HG03045 (cell line): ENCODE data around the gene RETREG1.
"Not testable (repeated sequence)": the region's sequence is repeated elsewhere in the genome, so short reads cannot be mapped to it uniquely, and the experiment has no call there.

Source experiments
- ATAC-seq: cut with Tn5 transposase; IDR thresholded peaks from one replicate; pipeline ENCODE4 v1.9.1; 2021; ENCODE audit warnings: mild to moderate bottlenecking, moderate library complexity; ENCODE audit not compliant: unreplicated experiment

The RETREG1 gene

DNA sequence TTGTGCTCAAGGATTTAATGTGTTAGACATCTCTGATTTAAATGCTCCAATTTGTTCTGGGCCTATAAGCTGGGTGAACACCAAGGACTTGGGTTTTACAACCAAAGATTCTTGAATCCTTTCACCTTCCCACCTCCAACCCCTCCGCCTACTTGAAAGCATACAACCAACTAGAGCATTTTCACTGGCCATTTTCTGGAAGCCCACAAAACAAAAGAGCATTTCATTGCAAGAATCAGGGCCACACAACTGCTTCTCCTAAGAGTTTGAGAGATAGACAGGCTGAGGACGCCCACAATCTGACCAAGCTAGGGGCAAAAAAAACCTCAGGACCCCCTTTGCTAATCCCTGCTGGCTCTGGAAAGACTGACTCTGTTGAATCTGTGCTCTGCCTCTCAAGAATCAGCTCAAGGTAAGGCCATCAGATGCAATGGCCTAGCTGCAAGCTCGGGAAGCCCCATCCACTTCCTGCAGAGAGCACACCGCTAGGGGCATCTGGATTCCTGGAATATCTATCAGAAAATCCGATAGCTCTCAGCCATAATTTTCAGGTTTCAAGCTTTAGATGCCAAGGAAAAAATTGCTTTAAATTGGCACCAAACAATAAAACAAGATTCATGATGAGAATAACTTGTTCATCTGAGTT lies 57.7 kb downstream of the RETREG1 start:
- ATAC-seq = no peak

DNA sequence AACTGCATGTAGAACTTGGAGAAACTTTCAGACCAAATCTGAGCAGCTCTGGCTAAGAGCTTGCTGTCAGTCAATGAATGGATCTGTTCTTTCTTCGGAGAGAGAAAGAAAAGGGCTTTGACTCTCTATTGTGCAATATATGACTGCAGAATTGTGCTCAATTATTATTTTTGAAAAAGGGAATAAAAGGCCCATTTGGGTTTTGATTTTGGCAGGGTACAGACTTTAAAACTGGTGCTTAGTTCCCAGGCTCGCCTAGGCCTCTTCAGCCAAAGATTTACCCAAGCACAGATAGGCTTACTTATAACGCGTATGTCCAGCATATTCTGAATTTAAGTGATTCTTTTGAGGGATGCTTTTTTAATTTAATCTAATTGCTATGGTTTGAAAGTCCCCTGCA lies 59.3 kb downstream of the RETREG1 start:
- ATAC-seq = no peak

- ATAC-seq = no peak
Measured at GRCh38 chr5:16554110-16554509, 62.7 kb downstream of the RETREG1 start.

DNA sequence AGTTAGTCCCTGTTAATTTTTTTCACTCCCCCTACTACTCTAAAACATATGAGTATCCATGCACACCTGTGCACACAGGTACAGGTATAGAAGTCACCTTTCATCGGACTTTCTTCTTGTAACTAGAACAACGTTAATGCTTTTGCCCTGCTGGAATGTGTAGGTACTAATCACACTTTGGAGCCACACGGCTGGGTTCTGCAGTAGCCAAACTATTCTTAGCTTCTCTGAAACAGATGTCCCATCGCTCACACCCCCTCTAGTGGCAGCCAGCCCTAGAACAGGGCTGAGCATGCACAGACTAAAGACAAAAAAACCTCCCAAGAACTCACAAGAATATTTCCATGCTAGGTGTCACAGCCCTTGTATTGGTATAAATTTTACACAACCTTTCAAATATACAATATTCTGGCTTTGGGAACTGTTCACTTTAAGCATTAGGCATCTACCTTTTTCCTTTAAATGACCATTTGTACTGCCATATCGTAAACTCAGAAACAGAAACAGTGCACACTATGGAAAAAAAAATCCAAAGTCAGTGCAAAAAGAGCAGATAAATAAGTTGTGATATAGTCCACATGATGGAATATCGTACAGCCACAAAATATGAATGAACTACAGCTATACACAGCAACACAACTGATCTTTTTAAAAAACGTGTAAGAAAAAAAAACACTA lies 64.0 kb downstream of the RETREG1 start:
- peak; percentile 93 for ATAC-seq

DNA sequence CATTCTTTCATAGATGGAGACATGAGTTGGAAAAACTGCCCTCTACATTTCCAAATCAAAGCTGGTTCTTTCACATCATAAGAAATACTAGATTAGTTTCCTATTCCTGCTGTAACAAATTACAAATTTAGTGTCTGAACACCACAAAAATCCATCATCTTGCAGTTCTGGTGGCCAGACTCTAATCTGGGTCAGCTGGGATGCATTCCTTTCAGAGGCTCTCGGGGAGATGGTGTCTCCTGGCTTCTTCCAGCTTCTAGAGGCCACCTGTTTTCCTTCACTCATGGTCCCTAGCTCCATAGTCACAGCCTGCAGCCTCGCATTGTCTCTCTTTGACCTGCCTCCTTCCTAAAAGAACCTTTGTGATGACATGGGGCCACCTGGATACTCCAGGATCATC lies 65.2 kb downstream of the RETREG1 start:
- no peak for ATAC-seq

GRCh38 chr5:16550316-16550952 lies 66.4 kb downstream of the RETREG1 start:
- peak; percentile 53 for ATAC-seq

- no peak for ATAC-seq
Measured at GRCh38 chr5:16549491-16550206, 67.1 kb downstream of the RETREG1 start.

- no peak for ATAC-seq
Measured at GRCh38 chr5:16548812-16549211, 68.0 kb downstream of the RETREG1 start.

- ATAC-seq = no peak
Measured at GRCh38 chr5:16548115-16548514, 68.7 kb downstream of the RETREG1 start.

- ATAC-seq = no peak
Measured at GRCh38 chr5:16547200-16547842, 69.5 kb downstream of the RETREG1 start.

- no peak for ATAC-seq
Measured at GRCh38 chr5:16546732-16547131, 70.1 kb downstream of the RETREG1 start.

- no peak for ATAC-seq
Measured at GRCh38 chr5:16544607-16545374, 72.0 kb downstream of the RETREG1 start.

- ATAC-seq = not testable (repeated sequence)
Measured at GRCh38 chr5:16543206-16543605, 73.6 kb downstream of the RETREG1 start.

DNA sequence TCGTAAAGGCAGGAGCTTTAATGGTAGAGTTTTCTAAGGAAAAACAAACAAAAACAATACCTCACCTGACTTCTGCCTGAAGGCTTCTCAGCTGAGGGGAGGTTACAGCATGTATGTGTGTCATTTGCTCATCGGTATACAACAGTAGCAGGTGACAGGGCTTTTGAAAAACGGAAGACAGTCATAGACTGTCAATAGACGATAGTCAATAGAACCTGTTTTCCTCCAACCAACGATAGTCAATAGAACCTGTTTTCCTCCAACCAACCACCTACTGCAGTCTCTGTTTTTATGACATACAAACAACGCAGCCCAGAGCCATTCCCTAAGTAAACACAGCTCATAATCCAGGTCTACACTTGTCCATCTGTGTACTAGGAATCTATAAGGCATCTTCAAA lies 74.6 kb downstream of the RETREG1 start:
- ATAC-seq = no peak

DNA sequence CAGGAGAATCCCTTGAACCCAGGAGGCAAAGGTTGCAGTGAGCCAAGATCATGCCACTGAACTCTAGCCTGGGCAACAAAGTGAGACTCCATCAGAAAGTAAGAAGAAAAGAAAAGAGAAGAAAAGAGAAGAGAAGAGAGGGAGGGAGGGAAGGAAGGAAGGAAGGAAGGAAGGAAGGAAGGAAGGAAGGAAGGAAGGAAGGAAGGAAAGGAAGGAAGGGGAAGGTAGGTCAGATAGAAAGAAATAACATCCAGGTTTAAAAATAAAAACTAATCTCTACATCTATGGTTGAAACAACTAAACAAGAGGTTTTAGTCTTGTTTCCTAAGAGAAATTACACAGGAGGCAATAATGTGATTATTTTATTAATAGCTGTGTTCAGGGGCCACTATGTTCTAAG lies 75.2 kb downstream of the RETREG1 start:
- not testable (repeated sequence) for ATAC-seq

DNA sequence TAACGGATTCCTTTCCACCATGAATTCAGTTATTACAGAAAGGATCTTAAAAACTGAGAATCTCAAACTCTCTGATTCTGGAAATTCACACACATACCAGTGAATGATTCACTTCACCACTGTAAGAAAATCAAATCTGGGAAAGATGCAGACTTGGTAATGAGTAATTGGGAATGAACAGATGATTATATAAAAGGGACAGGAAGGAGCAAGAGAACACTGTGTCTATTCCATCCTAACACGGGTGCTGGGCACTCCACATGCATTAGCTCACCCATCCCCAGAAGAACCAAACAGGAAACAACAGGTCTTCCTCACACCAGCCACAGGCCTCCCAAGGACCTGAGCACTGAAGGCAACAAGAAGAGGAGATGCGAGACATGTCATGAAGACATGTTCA lies 76.4 kb downstream of the RETREG1 start:
- no peak for ATAC-seq

DNA sequence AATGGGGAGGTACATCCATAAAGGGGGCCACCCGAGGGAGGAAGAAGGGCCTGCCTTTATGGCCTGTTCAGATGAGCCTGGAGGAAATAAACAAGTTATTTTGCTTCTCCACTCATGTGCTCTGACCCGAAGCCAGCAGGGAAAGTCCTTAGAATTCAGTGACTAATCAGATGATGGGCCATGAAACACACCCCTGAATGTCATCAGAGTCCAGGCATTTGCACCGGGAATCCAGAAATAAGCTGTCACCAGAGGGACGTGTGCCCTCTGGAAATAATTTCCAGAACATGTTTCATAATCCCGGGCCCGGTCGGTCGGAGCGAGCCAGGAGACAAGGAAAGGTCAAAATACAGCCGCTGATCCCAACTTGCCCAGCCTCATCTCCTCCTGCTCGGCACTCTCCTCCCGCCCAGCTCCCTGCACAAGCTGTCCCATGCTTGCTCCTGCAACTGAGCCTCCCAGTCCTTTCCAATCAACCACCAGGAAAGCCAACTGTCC lies 77.6 kb downstream of the RETREG1 start:
- ATAC-seq = no peak

GRCh38 chr5:16538006-16538405 lies 78.8 kb downstream of the RETREG1 start:
- ATAC-seq = no peak

DNA sequence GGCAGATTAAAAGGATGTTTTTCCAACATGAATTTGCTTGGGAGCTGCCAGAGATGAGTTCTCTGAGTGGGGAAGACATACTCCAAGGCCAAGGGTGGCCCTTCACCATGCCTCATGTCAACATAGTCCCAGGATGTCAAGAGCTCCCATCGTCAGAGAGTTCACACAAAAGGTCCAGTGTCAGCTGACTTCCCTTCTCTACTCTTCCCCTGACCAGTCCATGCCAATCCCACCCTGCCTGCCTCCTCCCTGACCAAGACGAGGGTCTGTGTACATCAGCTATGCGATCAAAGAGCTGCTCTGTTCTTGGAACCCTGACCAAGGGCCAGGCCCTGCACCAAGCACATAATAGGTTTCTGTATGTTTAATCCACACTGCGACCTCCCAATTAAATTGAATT lies 80.0 kb downstream of the RETREG1 start:
- ATAC-seq = no peak

GRCh38 chr5:16536246-16536645 lies 80.6 kb downstream of the RETREG1 start:
- ATAC-seq = no peak
